WTC11 (cell line): ENCODE data around the gene MPP1.

Experiments
- ZNF138 ChIP-seq: sonication (generic); formaldehyde crosslinking; conservative IDR thresholded peaks from 2 replicates; pipeline ENCODE4 v1.8.1; 2022; ENCODE audit warnings: mild to moderate bottlenecking, moderate library complexity, missing genetic modification reagents
- TF ChIP-seq, protein P1 (sequence below): sonication (generic); formaldehyde crosslinking; IDR thresholded peaks from 2 replicates; pipeline ENCODE4 v1.8.0; 2022; ENCODE audit warnings: mild to moderate bottlenecking, missing genetic modification reagents
- TF ChIP-seq, protein P2 (sequence below): sonication (generic); formaldehyde crosslinking; IDR thresholded peaks from 2 replicates; pipeline ENCODE4 v1.8.1; 2023; ENCODE audit warnings: mild to moderate bottlenecking, missing genetic modification reagents, moderate library complexity
- TF ChIP-seq, protein P3 (sequence below): sonication (generic); formaldehyde crosslinking; conservative IDR thresholded peaks from 2 replicates; pipeline ENCODE4 v1.8.1; 2023; ENCODE audit warnings: mild to moderate bottlenecking, low read depth, missing genetic modification reagents, moderate library complexity
- TF ChIP-seq, protein P4 (sequence below): fragments of 200-600 bp; IDR thresholded peaks from 2 replicates; pipeline ENCODE4 v1.8.0; 2022; ENCODE audit warnings: antibody characterized with exemption

DNA sequence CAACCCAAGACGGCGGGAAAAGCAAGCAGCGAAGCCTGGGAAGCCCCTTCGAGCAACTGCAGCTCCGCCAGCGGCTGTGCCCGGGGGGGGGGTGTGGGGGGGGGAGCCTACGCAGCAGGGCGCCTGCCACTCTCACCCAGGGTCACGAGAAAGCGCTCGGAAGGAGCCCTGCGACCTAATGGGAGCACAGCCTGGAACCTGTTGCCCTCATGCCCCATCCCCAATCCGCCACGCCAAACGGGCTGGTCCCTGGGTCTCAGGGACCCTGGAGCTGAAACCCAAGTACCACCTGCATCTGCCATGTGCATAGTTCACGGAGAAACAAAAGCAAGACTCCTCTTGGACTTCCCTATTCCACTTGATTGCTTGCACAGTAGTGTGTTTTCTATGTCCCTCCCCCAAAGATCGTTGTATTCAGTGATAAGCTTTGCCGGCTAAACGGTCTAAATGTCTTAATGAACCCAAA is 54.0 kb downstream of the MPP1 start:
- TF ChIP-seq, protein P1, sequence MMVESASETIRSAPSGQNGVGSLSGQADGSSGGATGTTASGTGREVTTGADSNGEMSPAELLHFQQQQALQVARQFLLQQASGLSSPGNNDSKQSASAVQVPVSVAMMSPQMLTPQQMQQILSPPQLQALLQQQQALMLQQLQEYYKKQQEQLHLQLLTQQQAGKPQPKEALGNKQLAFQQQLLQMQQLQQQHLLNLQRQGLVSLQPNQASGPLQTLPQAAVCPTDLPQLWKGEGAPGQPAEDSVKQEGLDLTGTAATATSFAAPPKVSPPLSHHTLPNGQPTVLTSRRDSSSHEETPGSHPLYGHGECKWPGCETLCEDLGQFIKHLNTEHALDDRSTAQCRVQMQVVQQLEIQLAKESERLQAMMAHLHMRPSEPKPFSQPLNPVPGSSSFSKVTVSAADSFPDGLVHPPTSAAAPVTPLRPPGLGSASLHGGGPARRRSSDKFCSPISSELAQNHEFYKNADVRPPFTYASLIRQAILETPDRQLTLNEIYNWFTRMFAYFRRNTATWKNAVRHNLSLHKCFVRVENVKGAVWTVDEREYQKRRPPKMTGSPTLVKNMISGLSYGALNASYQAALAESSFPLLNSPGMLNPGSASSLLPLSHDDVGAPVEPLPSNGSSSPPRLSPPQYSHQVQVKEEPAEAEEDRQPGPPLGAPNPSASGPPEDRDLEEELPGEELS (CRISPR knock-in tag), result no peak
- TF ChIP-seq, protein P2, sequence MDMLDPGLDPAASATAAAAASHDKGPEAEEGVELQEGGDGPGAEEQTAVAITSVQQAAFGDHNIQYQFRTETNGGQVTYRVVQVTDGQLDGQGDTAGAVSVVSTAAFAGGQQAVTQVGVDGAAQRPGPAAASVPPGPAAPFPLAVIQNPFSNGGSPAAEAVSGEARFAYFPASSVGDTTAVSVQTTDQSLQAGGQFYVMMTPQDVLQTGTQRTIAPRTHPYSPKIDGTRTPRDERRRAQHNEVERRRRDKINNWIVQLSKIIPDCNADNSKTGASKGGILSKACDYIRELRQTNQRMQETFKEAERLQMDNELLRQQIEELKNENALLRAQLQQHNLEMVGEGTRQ (CRISPR knock-in tag), result no peak
- no peak for TF ChIP-seq ZNF138 (CRISPR knock-in tag)
- TF ChIP-seq, protein P3, sequence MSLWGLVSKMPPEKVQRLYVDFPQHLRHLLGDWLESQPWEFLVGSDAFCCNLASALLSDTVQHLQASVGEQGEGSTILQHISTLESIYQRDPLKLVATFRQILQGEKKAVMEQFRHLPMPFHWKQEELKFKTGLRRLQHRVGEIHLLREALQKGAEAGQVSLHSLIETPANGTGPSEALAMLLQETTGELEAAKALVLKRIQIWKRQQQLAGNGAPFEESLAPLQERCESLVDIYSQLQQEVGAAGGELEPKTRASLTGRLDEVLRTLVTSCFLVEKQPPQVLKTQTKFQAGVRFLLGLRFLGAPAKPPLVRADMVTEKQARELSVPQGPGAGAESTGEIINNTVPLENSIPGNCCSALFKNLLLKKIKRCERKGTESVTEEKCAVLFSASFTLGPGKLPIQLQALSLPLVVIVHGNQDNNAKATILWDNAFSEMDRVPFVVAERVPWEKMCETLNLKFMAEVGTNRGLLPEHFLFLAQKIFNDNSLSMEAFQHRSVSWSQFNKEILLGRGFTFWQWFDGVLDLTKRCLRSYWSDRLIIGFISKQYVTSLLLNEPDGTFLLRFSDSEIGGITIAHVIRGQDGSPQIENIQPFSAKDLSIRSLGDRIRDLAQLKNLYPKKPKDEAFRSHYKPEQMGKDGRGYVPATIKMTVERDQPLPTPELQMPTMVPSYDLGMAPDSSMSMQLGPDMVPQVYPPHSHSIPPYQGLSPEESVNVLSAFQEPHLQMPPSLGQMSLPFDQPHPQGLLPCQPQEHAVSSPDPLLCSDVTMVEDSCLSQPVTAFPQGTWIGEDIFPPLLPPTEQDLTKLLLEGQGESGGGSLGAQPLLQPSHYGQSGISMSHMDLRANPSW (CRISPR knock-in tag), result no peak
- TF ChIP-seq, protein P4, sequence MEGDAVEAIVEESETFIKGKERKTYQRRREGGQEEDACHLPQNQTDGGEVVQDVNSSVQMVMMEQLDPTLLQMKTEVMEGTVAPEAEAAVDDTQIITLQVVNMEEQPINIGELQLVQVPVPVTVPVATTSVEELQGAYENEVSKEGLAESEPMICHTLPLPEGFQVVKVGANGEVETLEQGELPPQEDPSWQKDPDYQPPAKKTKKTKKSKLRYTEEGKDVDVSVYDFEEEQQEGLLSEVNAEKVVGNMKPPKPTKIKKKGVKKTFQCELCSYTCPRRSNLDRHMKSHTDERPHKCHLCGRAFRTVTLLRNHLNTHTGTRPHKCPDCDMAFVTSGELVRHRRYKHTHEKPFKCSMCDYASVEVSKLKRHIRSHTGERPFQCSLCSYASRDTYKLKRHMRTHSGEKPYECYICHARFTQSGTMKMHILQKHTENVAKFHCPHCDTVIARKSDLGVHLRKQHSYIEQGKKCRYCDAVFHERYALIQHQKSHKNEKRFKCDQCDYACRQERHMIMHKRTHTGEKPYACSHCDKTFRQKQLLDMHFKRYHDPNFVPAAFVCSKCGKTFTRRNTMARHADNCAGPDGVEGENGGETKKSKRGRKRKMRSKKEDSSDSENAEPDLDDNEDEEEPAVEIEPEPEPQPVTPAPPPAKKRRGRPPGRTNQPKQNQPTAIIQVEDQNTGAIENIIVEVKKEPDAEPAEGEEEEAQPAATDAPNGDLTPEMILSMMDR, result no peak
